Parathyroid adenoma (tissue), 2 donors: Measurements from ENCODE around the gene RAB2B.

Source experiments
- H2AFZ ChIP-seq: fragments of 300-600 bp; sonication (generic); one replicate; pipeline ENCODE4 v1.7.0; 2017; ENCODE audit warnings: antibody characterized with exemption, mild to moderate bottlenecking
- H3K27ac ChIP-seq: fragments of 300-600 bp; sonication (generic); one replicate; pipeline ENCODE4 v1.7.0; 2017
- H3K27me3 ChIP-seq: fragments of 300-600 bp; sonication (generic); one replicate; pipeline ENCODE4 v1.7.0; 2017; ENCODE audit warnings: low read length; ENCODE audit not compliant: control insufficient read depth, insufficient read depth
- H3K36me3 ChIP-seq: fragments of 300-600 bp; sonication (generic); one replicate; pipeline ENCODE4 v1.7.0; 2017; ENCODE audit warnings: low read length; ENCODE audit not compliant: control insufficient read depth, insufficient read depth
- H3K4me1 ChIP-seq: fragments of 300-600 bp; sonication (generic); one replicate; pipeline ENCODE4 v1.7.0; 2017; ENCODE audit warnings: control low read depth
- H3K4me2 ChIP-seq: fragments of 300-600 bp; sonication (generic); one replicate; pipeline ENCODE4 v1.7.0; 2017; ENCODE audit warnings: low read length
- H3K4me3 ChIP-seq: fragments of 300-600 bp; sonication (generic); one replicate; pipeline ENCODE4 v1.7.0; 2017; ENCODE audit warnings: low read depth, low read length
- H3K79me2 ChIP-seq: fragments of 300-600 bp; sonication (generic); one replicate; pipeline ENCODE4 v1.7.0; 2017; ENCODE audit warnings: control low read depth
- H3K9ac ChIP-seq: fragments of 300-600 bp; sonication (generic); one replicate; pipeline ENCODE4 v1.7.0; 2017; ENCODE audit warnings: mild to moderate bottlenecking
- H3K9me3 ChIP-seq: fragments of 300-600 bp; sonication (generic); one replicate; pipeline ENCODE4 v1.7.0; 2017; ENCODE audit warnings: low read length; ENCODE audit not compliant: control insufficient read depth
- CTCF ChIP-seq: fragments of 300-600 bp; sonication (generic); IDR thresholded peaks from one replicate; pipeline ENCODE4 v1.7.0; 2017; ENCODE audit warnings: antibody characterized with exemption, mild to moderate bottlenecking
- donor health status: primary hyperparathyroidism.

The RAB2B gene

GRCh38 chr14:21414137-21414631 lies 62.6 kb downstream of the RAB2B start:
- Histone ChIP-seq H3K36me3 (no peaks in the 10 kb centered on the region), H3K4me2 (no peak overlapping the region), H3K27ac (no peak overlapping the region), H3K27me3 (no peaks in the 10 kb centered on the region), H3K9me3 (no peaks in the 10 kb centered on the region), H3K4me3 (no peak overlapping the region), H3K4me1 (no peaks in the 10 kb centered on the region), H3K79me2 (no peaks in the 10 kb centered on the region), H3K9ac (no peak overlapping the region), H2AFZ (no peak overlapping the region)
- no peak for TF ChIP-seq CTCF
